ACHN (cell line): Measurements from ENCODE around the gene ARAP1.

Experiments
- DNase-seq: peaks from one replicate; pipeline ENCODE4 v3.0.0-alpha.2; 2015
- in situ Hi-C: cut with HindIII; loops from 2 replicates; pipeline ENCODE4 v1.10.0; 2017; ENCODE audit warnings: low sequenced_read_pairs, low pct_ligation_motif_present, low pct_unique_long_range_greater_than_20kb

Gene ARAP1

GRCh38 chr11:72681226-72682153 is 70.7 kb downstream of the ARAP1 start:
- in situ Hi-C loops = no loop called here
- DNase-seq = no peak

- in situ Hi-C loops = no loop called here
- no peak for DNase-seq
Observed at GRCh38 chr11:72680624-72681158, 71.5 kb downstream of the ARAP1 start.

GRCh38 chr11:72679869-72680268 is 72.3 kb downstream of the ARAP1 start:
- in situ Hi-C loops = no loop called here

GRCh38 chr11:72678524-72678923 is 73.7 kb downstream of the ARAP1 start:
- in situ Hi-C loops = no loop called here

More at GRCh38 chr11:72679869-72680268, 72.3 kb downstream of the ARAP1 start:
- no peak for DNase-seq

GRCh38 chr11:72676861-72677341 is 75.3 kb downstream of the ARAP1 start:
- in situ Hi-C loops = no loop called here
- DNase-seq = peak; percentile 64

More at GRCh38 chr11:72678524-72678923, 73.7 kb downstream of the ARAP1 start:
- no peak for DNase-seq

GRCh38 chr11:72675221-72675620 is 77.0 kb downstream of the ARAP1 start:
- in situ Hi-C loops = no loop called here
- no peak for DNase-seq

- DNase-seq = no peak
- in situ Hi-C loops = no loop called here
Observed at GRCh38 chr11:72673943-72674828, 78.0 kb downstream of the ARAP1 start, which contains the start of gene PDE2A. Gene PDE2A (minus strand): TSS chr11:72674422. CDS start chr11:72674207, 215 bp downstream.

- DNase-seq = no peak
- in situ Hi-C loops = no loop called here
Observed at GRCh38 chr11:72673284-72673942, 78.8 kb downstream of the ARAP1 start.

GRCh38 chr11:72672597-72673238 is 79.5 kb downstream of the ARAP1 start:
- in situ Hi-C loops = no loop called here
- no peak for DNase-seq

- no peak for DNase-seq
Observed at GRCh38 chr11:72671152-72672099, 80.8 kb downstream of the ARAP1 start.

GRCh38 chr11:72670041-72670440 is 82.2 kb downstream of the ARAP1 start:
- in situ Hi-C loops = no loop called here
- no peak for DNase-seq

More at GRCh38 chr11:72671152-72672099, 80.8 kb downstream of the ARAP1 start:
- in situ Hi-C loops = no loop called here

- in situ Hi-C loops = no loop called here
- DNase-seq = no peak
Observed at GRCh38 chr11:72669527-72669926, 82.7 kb downstream of the ARAP1 start.

GRCh38 chr11:72668629-72669347 is 83.4 kb downstream of the ARAP1 start:
- DNase-seq = no peak
- in situ Hi-C loops = no loop called here

- in situ Hi-C loops = no loop called here
- no peak for DNase-seq
Observed at GRCh38 chr11:72665911-72666472, 86.2 kb downstream of the ARAP1 start.

GRCh38 chr11:72662036-72662435 is 90.2 kb downstream of the ARAP1 start:
- in situ Hi-C loops = no loop called here

GRCh38 chr11:72661486-72661885 is 90.7 kb downstream of the ARAP1 start:
- in situ Hi-C loops = no loop called here
- no peak for DNase-seq

More at GRCh38 chr11:72662036-72662435, 90.2 kb downstream of the ARAP1 start:
- no peak for DNase-seq
